Dermis microvascular lymphatic vessel endothelial cell (primary cell): ENCODE results near the gene TULP1. TPM values are rescaled to one million over a fixed set of nuclear protein-coding genes. Genes with fewer than 3 reads are reported as not detected.
A peak's percentile ranks its signal among the peaks of the same experiment; 100 is the strongest.
"Not testable (repeated sequence)": the region's sequence is repeated elsewhere in the genome, so short reads cannot be mapped to it uniquely, and the experiment has no call there.

Experiments
- DNase-seq, 2 donors: peaks; one replicate each; pipeline versions ENCODE4 v3.0.0 to v3.0.0-alpha.2; 2010; ENCODE audit warnings: low read depth in 2 of 2
- total RNA-seq: library from RNA; depleted of rRNA; stranded (reverse); fragments of >200 nt; gene quantifications from 2 replicates; pipeline ENCODE4 v1.2.1, GENCODE V29; 2014

The TULP1 gene
- total RNA-seq, 1 donor from 2014 or later, result not detected

- no peak for DNase-seq
Measured at GRCh38 chr6:35522151-35522550, 9.5 kb upstream of the TULP1 start.

GRCh38 chr6:35521235-35521634 is 8.5 kb upstream of the TULP1 start:
- no peak for DNase-seq

GRCh38 chr6:35519313-35520015 is 6.8 kb upstream of the TULP1 start:
- no peak for DNase-seq

GRCh38 chr6:35518566-35519312 is 6.0 kb upstream of the TULP1 start:
- DNase-seq, result no peak

GRCh38 chr6:35517978-35518377 is 5.3 kb upstream of the TULP1 start:
- DNase-seq, result peak in 1 of 2 donors; percentile 29

GRCh38 chr6:35516712-35517111 is 4.0 kb upstream of the TULP1 start:
- DNase-seq, result no peak

- DNase-seq, result not testable (repeated sequence)
Measured at GRCh38 chr6:35515939-35516338, 3.2 kb upstream of the TULP1 start.

GRCh38 chr6:35514587-35514986 is 1.9 kb upstream of the TULP1 start:
- DNase-seq, result no peak

- no peak for DNase-seq
Measured at GRCh38 chr6:35512006-35512405, 690 bp downstream of the TULP1 start.

- no peak for DNase-seq
Measured at GRCh38 chr6:35511562-35511941, 1.1 kb downstream of the TULP1 start.

- DNase-seq, result no peak
Measured at GRCh38 chr6:35510916-35511561, 1.7 kb downstream of the TULP1 start.

GRCh38 chr6:35508542-35508941 is 4.2 kb downstream of the TULP1 start:
- DNase-seq, result no peak

- no peak for DNase-seq
Measured at GRCh38 chr6:35508027-35508426, 4.7 kb downstream of the TULP1 start.

GRCh38 chr6:35507221-35507620 is 5.5 kb downstream of the TULP1 start:
- no peak for DNase-seq

GRCh38 chr6:35506536-35506935 is 6.2 kb downstream of the TULP1 start:
- DNase-seq, result no peak

GRCh38 chr6:35505999-35506412 is 6.7 kb downstream of the TULP1 start:
- no peak for DNase-seq

- no peak for DNase-seq
Measured at GRCh38 chr6:35503534-35503933, 9.2 kb downstream of the TULP1 start.

GRCh38 chr6:35501784-35502183 is 10.9 kb downstream of the TULP1 start:
- no peak for DNase-seq

GRCh38 chr6:35500782-35501181 is 11.9 kb downstream of the TULP1 start:
- no peak for DNase-seq

- DNase-seq, result no peak
Measured at GRCh38 chr6:35499372-35499771, 13.3 kb downstream of the TULP1 start.

- DNase-seq, result no peak
Measured at GRCh38 chr6:35498422-35499067, 14.2 kb downstream of the TULP1 start.
